ENCODE results near the gene BNC2. TPM values are rescaled to one million over a fixed set of nuclear protein-coding genes. Genes with fewer than 3 reads are reported as not detected.

BNC2 gene
- total and polyA plus RNA-seq, 2 of the 13 experiments (the other 11 are each of a cell fraction or from before 2014, with no cell fraction given) = not detected

DNA sequence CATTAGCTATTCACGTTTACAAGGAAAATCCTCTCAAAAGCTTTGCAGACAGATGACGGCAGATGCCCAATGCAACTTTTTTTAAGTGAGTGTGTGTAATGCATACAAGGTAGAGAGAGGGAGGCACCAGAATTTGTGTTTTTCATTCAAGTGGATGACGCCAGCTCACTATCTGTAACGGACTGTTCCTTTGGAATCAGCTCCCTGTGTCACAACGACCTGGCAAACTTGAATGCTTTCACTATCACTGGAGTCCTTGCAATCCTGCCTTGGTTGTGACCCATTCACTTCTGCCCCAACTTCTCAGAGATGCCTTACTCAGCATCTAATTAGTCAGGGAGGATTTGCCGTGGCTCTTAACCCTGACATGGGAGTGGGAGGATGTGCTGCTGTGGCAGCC is 148.5 kb downstream of the BNC2 start (continued):
- no peak for TF ChIP-seq HOXA7 (CRISPR knock-in tag; IDR thresholded peaks at IDR 0.05)
- TF ChIP-seq, protein P1, sequence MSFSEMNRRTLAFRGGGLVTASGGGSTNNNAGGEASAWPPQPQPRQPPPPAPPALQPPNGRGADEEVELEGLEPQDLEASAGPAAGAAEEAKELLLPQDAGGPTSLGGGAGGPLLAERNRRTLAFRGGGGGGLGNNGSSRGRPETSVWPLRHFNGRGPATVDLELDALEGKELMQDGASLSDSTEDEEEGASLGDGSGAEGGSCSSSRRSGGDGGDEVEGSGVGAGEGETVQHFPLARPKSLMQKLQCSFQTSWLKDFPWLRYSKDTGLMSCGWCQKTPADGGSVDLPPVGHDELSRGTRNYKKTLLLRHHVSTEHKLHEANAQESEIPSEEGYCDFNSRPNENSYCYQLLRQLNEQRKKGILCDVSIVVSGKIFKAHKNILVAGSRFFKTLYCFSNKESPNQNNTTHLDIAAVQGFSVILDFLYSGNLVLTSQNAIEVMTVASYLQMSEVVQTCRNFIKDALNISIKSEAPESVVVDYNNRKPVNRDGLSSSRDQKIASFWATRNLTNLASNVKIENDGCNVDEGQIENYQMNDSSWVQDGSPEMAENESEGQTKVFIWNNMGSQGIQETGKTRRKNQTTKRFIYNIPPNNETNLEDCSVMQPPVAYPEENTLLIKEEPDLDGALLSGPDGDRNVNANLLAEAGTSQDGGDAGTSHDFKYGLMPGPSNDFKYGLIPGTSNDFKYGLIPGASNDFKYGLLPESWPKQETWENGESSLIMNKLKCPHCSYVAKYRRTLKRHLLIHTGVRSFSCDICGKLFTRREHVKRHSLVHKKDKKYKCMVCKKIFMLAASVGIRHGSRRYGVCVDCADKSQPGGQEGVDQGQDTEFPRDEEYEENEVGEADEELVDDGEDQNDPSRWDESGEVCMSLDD (CRISPR knock-in tag; IDR thresholded peaks at IDR 0.05; ENCODE audit: borderline replicate concordance) = no peak
- no peak for TF ChIP-seq ZFP1 (CRISPR knock-in tag; IDR thresholded peaks at IDR 0.05)
- TF ChIP-seq, protein P2, sequence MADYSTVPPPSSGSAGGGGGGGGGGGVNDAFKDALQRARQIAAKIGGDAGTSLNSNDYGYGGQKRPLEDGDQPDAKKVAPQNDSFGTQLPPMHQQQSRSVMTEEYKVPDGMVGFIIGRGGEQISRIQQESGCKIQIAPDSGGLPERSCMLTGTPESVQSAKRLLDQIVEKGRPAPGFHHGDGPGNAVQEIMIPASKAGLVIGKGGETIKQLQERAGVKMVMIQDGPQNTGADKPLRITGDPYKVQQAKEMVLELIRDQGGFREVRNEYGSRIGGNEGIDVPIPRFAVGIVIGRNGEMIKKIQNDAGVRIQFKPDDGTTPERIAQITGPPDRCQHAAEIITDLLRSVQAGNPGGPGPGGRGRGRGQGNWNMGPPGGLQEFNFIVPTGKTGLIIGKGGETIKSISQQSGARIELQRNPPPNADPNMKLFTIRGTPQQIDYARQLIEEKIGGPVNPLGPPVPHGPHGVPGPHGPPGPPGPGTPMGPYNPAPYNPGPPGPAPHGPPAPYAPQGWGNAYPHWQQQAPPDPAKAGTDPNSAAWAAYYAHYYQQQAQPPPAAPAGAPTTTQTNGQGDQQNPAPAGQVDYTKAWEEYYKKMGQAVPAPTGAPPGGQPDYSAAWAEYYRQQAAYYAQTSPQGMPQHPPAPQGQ (CRISPR knock-in tag; IDR thresholded peaks at IDR 0.05; ENCODE audit: borderline replicate concordance) = no peak
- no peak for TF ChIP-seq ZSCAN21 (CRISPR knock-in tag; IDR thresholded peaks at IDR 0.05; ENCODE audit: borderline replicate concordance)
- TF ChIP-seq, protein P3, sequence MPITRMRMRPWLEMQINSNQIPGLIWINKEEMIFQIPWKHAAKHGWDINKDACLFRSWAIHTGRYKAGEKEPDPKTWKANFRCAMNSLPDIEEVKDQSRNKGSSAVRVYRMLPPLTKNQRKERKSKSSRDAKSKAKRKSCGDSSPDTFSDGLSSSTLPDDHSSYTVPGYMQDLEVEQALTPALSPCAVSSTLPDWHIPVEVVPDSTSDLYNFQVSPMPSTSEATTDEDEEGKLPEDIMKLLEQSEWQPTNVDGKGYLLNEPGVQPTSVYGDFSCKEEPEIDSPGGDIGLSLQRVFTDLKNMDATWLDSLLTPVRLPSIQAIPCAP (CRISPR knock-in tag; IDR thresholded peaks at IDR 0.05; ENCODE audit: low read depth) = no peak
- TF ChIP-seq RBM39 (IDR thresholded peaks at IDR 0.05; ENCODE audit: low read depth, low read length, poor library complexity, severe bottlenecking) = no peak
- TF ChIP-seq, protein P4, sequence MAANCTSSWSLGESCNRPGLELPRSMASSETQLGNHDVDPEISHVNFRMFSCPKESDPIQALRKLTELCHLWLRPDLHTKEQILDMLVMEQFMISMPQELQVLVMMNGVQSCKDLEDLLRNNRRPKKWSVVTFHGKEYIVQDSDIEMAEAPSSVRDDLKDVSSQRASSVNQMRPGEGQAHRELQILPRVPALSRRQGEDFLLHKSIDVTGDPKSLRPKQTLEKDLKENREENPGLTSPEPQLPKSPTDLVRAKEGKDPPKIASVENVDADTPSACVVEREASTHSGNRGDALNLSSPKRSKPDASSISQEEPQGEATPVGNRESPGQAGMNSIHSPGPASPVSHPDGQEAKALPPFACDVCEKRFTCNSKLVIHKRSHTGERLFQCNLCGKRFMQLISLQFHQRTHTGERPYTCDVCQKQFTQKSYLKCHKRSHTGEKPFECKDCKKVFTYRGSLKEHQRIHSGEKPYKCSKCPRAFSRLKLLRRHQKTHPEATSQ (CRISPR knock-in tag; IDR thresholded peaks at IDR 0.05; ENCODE audit: borderline replicate concordance) = no peak
- no peak for TF ChIP-seq XRCC5 (optimal IDR thresholded peaks at IDR 0.05; ENCODE audit: low read length)
